ENCODE data around the gene IGFL1. TPM values are rescaled to one million over a fixed set of nuclear protein-coding genes. Genes with fewer than 3 reads are reported as not detected.

IGFL1 gene
- total and polyA plus RNA-seq, 2 of the 4 experiments (the other 2 are of a cell fraction), result not detected

DNA sequence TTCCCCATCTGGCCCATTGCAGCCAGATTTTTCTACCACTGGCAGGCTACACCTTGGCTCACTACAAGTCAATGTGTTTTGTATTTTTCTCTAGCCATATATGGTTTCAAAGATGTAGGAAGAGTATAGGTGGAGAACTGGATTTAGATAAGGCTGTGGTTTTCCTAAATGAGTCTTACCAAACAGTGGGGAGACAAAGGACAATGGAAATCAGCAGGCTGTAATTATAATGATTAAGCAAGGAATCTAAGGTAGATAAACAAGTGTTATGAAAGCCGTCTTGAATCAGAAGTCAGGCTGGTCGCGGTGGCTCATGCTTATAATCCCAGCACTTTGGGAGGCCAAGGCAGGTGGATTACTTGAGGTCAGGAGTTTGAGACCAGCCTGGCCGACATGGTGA lies 11.2 kb downstream of the IGFL1 start:
- ChIA-PET POLR2A (ENCODE audit: unreplicated experiment) (no interaction called here), CTCF (no interaction called here)
- BruUV-seq (replicated peaks), result no TSS peak
- no peak overlapping the region for H3K4ac ChIP-seq (ENCODE audit: low read depth, low read length)
- H2BK20ac ChIP-seq (ENCODE audit: low read depth, low read length), result no peak overlapping the region
- no peak overlapping the region for H2AK5ac ChIP-seq (ENCODE audit: low read depth, low read length)
- H4K5ac ChIP-seq (ENCODE audit: low read depth, low read length), result no peak overlapping the region
- in situ Hi-C loops (cut with MboI; ENCODE audit: low sequenced_read_pairs), result no loop called here
- no peak for ATAC-seq (ENCODE audit: low read depth)
- no peaks in the 10 kb centered on the region for H3K79me1 ChIP-seq (ENCODE audit: low read depth in 1 of 2, low read length in 2 of 2)
- H2BK120ac ChIP-seq (ENCODE audit: low read depth, low read length), result no peak overlapping the region
- H3K4me3 ChIP-seq (ENCODE audit: insufficient read depth, low read depth, low read length), result no peak overlapping the region
- H4K91ac ChIP-seq (ENCODE audit: insufficient read depth, low read depth, low read length), result no peak overlapping the region
- H3K18ac ChIP-seq (ENCODE audit: low read depth, low read length), result no peak overlapping the region
- H2AK9ac ChIP-seq (replicated peaks; ENCODE audit: low read depth, low read length, poor library complexity), result no peak overlapping the region
- peaks cover 26% of the 10 kb centered on the region for H3K27me3 ChIP-seq (ENCODE audit: control insufficient read depth, insufficient read depth, low read length)
- no peaks in the 10 kb centered on the region for H3K36me3 ChIP-seq (ENCODE audit: control insufficient read depth, insufficient read depth, low read length)
- no peak overlapping the region for H3K23ac ChIP-seq (ENCODE audit: low read depth, low read length)
- no peak overlapping the region for H3K14ac ChIP-seq (replicated peaks; ENCODE audit: low read depth, low read length)
- no peak overlapping the region for H2BK15ac ChIP-seq (ENCODE audit: low read depth, low read length)
- H4K20me1 ChIP-seq (ENCODE audit: insufficient read depth, low read length), result no peaks in the 10 kb centered on the region
- no peak overlapping the region for H2BK5ac ChIP-seq (ENCODE audit: low read depth, low read length, poor library complexity, severe bottlenecking)
- dilution Hi-C loops (cut with HindIII; ENCODE audit: low sequenced_read_pairs, unreplicated experiment), result no loop called here
- H3K9ac ChIP-seq (ENCODE audit: low read depth, low read length), result no peak overlapping the region
- no peak for DNase-seq
- H3K56ac ChIP-seq (ENCODE audit: extremely low read depth, insufficient read depth, low read length), result no peak overlapping the region
- WGBS, 2 experiments (ENCODE audit: extremely low coverage in 2 of 2, insufficient read length in 1 of 2), result no CpG with 5 or more reads among the region's 4 CpGs
- no peak overlapping the region for H3K27ac ChIP-seq (ENCODE audit: insufficient read depth, low read length)
- no peaks in the 10 kb centered on the region for H3K9me3 ChIP-seq (ENCODE audit: control insufficient read depth, insufficient read depth, low read length)
- TF ChIP-seq RCOR1 (IDR thresholded peaks at IDR 0.05; ENCODE audit: insufficient replicate concordance, low read length), result no peak
- TF ChIP-seq, protein P1, sequence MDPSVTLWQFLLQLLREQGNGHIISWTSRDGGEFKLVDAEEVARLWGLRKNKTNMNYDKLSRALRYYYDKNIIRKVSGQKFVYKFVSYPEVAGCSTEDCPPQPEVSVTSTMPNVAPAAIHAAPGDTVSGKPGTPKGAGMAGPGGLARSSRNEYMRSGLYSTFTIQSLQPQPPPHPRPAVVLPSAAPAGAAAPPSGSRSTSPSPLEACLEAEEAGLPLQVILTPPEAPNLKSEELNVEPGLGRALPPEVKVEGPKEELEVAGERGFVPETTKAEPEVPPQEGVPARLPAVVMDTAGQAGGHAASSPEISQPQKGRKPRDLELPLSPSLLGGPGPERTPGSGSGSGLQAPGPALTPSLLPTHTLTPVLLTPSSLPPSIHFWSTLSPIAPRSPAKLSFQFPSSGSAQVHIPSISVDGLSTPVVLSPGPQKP (IDR thresholded peaks at IDR 0.05; ENCODE audit: borderline replicate concordance, low read depth, low read length), result no peak
- no peak for TF ChIP-seq BHLHE40 (IDR thresholded peaks at IDR 0.05; ENCODE audit: low read depth, low read length)
- TF ChIP-seq MAZ (IDR thresholded peaks at IDR 0.05; ENCODE audit: borderline replicate concordance, low read depth, low read length), result no peak
- TF ChIP-seq RAD21 (IDR thresholded peaks at IDR 0.05; ENCODE audit: low read length), result no peak
- TF ChIP-seq, protein P2, sequence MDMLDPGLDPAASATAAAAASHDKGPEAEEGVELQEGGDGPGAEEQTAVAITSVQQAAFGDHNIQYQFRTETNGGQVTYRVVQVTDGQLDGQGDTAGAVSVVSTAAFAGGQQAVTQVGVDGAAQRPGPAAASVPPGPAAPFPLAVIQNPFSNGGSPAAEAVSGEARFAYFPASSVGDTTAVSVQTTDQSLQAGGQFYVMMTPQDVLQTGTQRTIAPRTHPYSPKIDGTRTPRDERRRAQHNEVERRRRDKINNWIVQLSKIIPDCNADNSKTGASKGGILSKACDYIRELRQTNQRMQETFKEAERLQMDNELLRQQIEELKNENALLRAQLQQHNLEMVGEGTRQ (IDR thresholded peaks at IDR 0.05; ENCODE audit: low read depth, low read length), result no peak
- no peak for TF ChIP-seq CHD1 (IDR thresholded peaks at IDR 0.05; ENCODE audit: low read depth, low read length)
- TF ChIP-seq POLR2A (IDR thresholded peaks at IDR 0.05; ENCODE audit: low read depth, low read length), result no peak
- TF ChIP-seq NFE2L2 (IDR thresholded peaks at IDR 0.05; ENCODE audit: low read depth, low read length), result no peak
- no peak for TF ChIP-seq CEBPB (IDR thresholded peaks at IDR 0.05; ENCODE audit: low read depth, low read length)
- TF ChIP-seq FOS (IDR thresholded peaks at IDR 0.05; ENCODE audit: low read depth, low read length), result no peak
- TF ChIP-seq RFX5 (IDR thresholded peaks at IDR 0.05; ENCODE audit: low read depth, low read length), result no peak
- TF ChIP-seq, protein P3, sequence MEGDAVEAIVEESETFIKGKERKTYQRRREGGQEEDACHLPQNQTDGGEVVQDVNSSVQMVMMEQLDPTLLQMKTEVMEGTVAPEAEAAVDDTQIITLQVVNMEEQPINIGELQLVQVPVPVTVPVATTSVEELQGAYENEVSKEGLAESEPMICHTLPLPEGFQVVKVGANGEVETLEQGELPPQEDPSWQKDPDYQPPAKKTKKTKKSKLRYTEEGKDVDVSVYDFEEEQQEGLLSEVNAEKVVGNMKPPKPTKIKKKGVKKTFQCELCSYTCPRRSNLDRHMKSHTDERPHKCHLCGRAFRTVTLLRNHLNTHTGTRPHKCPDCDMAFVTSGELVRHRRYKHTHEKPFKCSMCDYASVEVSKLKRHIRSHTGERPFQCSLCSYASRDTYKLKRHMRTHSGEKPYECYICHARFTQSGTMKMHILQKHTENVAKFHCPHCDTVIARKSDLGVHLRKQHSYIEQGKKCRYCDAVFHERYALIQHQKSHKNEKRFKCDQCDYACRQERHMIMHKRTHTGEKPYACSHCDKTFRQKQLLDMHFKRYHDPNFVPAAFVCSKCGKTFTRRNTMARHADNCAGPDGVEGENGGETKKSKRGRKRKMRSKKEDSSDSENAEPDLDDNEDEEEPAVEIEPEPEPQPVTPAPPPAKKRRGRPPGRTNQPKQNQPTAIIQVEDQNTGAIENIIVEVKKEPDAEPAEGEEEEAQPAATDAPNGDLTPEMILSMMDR (conservative IDR thresholded peaks at IDR 0.05; ENCODE audit: low read depth, low read length), result no peak
- TF ChIP-seq MXI1 (IDR thresholded peaks at IDR 0.05; ENCODE audit: borderline replicate concordance, low read depth, low read length), result no peak
- TF ChIP-seq MAFK (IDR thresholded peaks at IDR 0.05; ENCODE audit: low read depth, low read length), result no peak
- TF ChIP-seq SMC3 (IDR thresholded peaks at IDR 0.05; ENCODE audit: low read depth, low read length), result no peak
- H4K8ac ChIP-seq (ENCODE audit: low read depth in 2 of 2, low read length in 2 of 2), result no peak overlapping the region
- H3K9me1 ChIP-seq (ENCODE audit: insufficient read depth, low read length), result no peaks in the 10 kb centered on the region
- no peaks in the 10 kb centered on the region for H3K4me1 ChIP-seq (ENCODE audit: control insufficient read depth, insufficient read depth, low read length)
- intact Hi-C loops (cut with micrococcal nuclease), result no loop called here
- no peak overlapping the region for H2AFZ ChIP-seq (replicated peaks; ENCODE audit: low read length, poor library complexity)
- no peak overlapping the region for H3K4me2 ChIP-seq (ENCODE audit: low read depth, low read length)
